Esophagus muscularis mucosa (tissue), 4 donors: ENCODE data around the gene TGM5. TPM values are rescaled to one million over a fixed set of nuclear protein-coding genes. Genes with fewer than 3 reads are reported as not detected.
"Not testable (repeated sequence)": the region's sequence is repeated elsewhere in the genome, so short reads cannot be mapped to it uniquely, and the experiment has no call there.

Source experiments
- DNase-seq: peaks from one replicate; pipeline ENCODE4 v3.0.0-alpha.2; 2017; ENCODE audit errors: extremely low spot score
- H3K27ac ChIP-seq, 4 donors: fragments of 200-600 bp; sonication (generic); replicated peaks in 1 of 4; 1 replicate in 3 of 4; 2 replicates in 1 of 4; pipeline ENCODE4 v1.5.1; 2016 to 2019; ENCODE audit warnings: mild to moderate bottlenecking in 1 of 4
- H3K27me3 ChIP-seq, 4 donors: fragments of 200-600 bp; sonication (generic); one replicate each; pipeline versions ENCODE4 v1.5.1 to v1.6.0; 2016 to 2019
- H3K36me3 ChIP-seq, 4 donors: fragments of 200-600 bp; sonication (generic); one replicate each; pipeline ENCODE4 v1.5.1; 2016 to 2019
- H3K4me1 ChIP-seq, 4 donors: fragments of 200-600 bp; sonication (generic); one replicate each; pipeline ENCODE4 v1.5.1; 2016 to 2019
- H3K4me3 ChIP-seq, 4 donors: fragments of 200-600 bp; sonication (generic); 1 replicate in 2 of 4; 2 replicates in 2 of 4; pipeline ENCODE4 v1.5.1; 2016 to 2019; ENCODE audit warnings: mild to moderate bottlenecking in 4 of 4, moderate library complexity in 1 of 4
- H3K9me3 ChIP-seq, 4 donors: fragments of 200-600 bp; sonication (generic); 1 replicate in 3 of 4; 2 replicates in 1 of 4; pipeline ENCODE4 v1.5.1; 2016 to 2019
- CTCF ChIP-seq, 3 experiments: fragments of 200-600 bp in 2 of 3; fragments of 450-650 bp in 1 of 3; sonication (generic) in 2 of 3; IDR thresholded peaks; one replicate each; pipeline ENCODE4 v1.5.1; 2017 to 2019; ENCODE audit warnings: antibody characterized with exemption in 3 of 3, mild to moderate bottlenecking in 2 of 3, moderate library complexity in 1 of 3
- EP300 ChIP-seq: sonication (generic); formaldehyde crosslinking; IDR thresholded peaks from one replicate; pipeline ENCODE4 v1.6.1; 2017; ENCODE audit warnings: antibody characterized with exemption
- POLR2A ChIP-seq: fragments of 450-650 bp; IDR thresholded peaks from one replicate; pipeline ENCODE4 v1.6.1; 2017; ENCODE audit warnings: antibody characterized with exemption, moderate library complexity, mild to moderate bottlenecking, low read depth
- POLR2AphosphoS5 ChIP-seq, 2 donors: sonication (generic); formaldehyde crosslinking; IDR thresholded peaks; one replicate each; pipeline ENCODE4 v1.6.1; 2017; ENCODE audit warnings: antibody characterized with exemption in 2 of 2
- WGBS: methylation state at CpG from one replicate; pipeline ENCODE4 v1.1.5; 2018; 5-methylcytosine and 5-hydroxymethylcytosine counted together
- intact Hi-C: fragments of 100-400 bp; cut with DNase I; formaldehyde crosslinking; loops from one replicate; pipeline ENCODE4 v1.15.1; 2023
- total RNA-seq, 4 donors: library from RNA; depleted of rRNA; stranded (reverse); fragments of >200 nt; gene quantifications; one replicate each; pipeline versions ENCODE4 v1.1.0 to v1.2.1, GENCODE V29; 2016

Gene TGM5
- total RNA-seq, 4 donors from 2014 or later = under 0.01 to 0.91 (median 0.25) TPM

DNA sequence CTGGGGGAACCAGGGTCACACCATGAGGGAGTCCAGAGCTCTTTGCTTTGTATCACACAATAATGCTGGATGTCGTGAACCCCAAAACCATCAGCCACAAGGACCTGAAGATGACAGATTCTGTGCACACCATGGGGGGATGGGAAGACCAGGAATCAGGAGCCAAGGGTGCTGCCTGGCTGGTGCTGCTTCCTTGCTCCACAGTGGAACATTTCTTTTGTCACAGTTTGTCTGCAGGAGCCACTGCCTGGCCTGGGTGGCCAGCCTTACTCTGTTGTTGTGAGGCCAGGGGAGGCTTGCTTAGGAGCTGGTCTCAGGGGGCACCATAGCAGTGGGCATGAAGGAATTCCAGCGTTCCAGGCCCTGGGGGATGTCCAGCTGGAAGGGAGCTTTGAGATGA lies 6.5 kb upstream of the TGM5 start:
- no peak for DNase-seq
- Histone ChIP-seq H3K4me3 (no peak overlapping the region), H3K9me3 (peaks cover 0 to 5% (median 0%) of the 10 kb centered on the region in 4 donors), H3K27me3 (peaks cover 0 to 64% (median 0%) of the 10 kb centered on the region in 4 donors), H3K27ac (no peak overlapping the region), H3K36me3 (no peaks in the 10 kb centered on the region), H3K4me1 (peaks cover 0 to 3% (median 0%) of the 10 kb centered on the region in 4 donors)
- TF ChIP-seq EP300 (no peak), POLR2AphosphoS5 (IDR thresholded peaks at IDR 0.05) (no peak), POLR2A (no peak), CTCF (IDR thresholded peaks at IDR 0.05) (no peak)
- intact Hi-C loops = no loop called here
- 79% methylated on average over 2 of the region's 2 CpGs for WGBS

DNA sequence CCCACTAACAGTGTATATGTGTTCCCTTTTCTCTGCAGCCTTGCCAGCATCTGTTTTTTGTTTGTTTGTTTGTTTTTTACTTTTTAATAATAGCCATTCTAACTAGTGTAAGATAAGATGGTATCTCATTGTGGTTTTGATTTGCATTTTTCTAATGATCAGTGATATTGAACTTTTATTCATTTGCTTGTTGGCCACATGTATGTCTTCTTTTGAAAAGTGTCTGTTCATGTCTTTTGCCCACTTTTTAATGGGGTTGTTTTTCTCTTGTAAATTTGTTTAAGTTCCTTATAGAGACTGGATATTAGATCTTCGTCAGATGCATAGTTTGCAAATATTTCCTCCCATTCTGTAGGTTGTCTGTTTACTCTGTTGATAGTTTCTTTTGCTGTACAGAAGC lies 5.2 kb upstream of the TGM5 start:
- intact Hi-C loops, H3K27ac ChIP-seq, DNase-seq, H3K36me3 ChIP-seq, H3K9me3 ChIP-seq, H3K4me3 ChIP-seq, H3K4me1 ChIP-seq: not testable (repeated sequence)
- H3K27me3 ChIP-seq = peaks cover 0 to 58% (median 0%) of the 10 kb centered on the region in 4 donors
- WGBS = 83% methylated on average over 1 of the region's 1 CpG

GRCh38 chr15:43270676-43271306 lies 4.1 kb upstream of the TGM5 start:
- intact Hi-C loops = no loop called here
- DNase-seq = no peak
- 57% methylated on average over 6 of the region's 6 CpGs for WGBS

GRCh38 chr15:43270113-43270665 lies 3.5 kb upstream of the TGM5 start:
- Histone ChIP-seq H3K4me1 (peaks cover 0 to 3% (median 0%) of the 10 kb centered on the region in 4 donors), H3K27ac (no peak overlapping the region), H3K4me3 (no peak overlapping the region), H3K9me3 (peaks cover 0 to 5% (median 0%) of the 10 kb centered on the region in 4 donors), H3K36me3 (no peaks in the 10 kb centered on the region), H3K27me3 (peaks cover 0 to 45% (median 0%) of the 10 kb centered on the region in 4 donors)
- DNase-seq = no peak
- TF ChIP-seq POLR2AphosphoS5 (IDR thresholded peaks at IDR 0.05) = no peak
- TF ChIP-seq EP300 = no peak
- no peak for TF ChIP-seq CTCF (IDR thresholded peaks at IDR 0.05)
- TF ChIP-seq POLR2A = no peak
- intact Hi-C loops = no loop called here
- 70% methylated on average over 5 of the region's 5 CpGs for WGBS

More at GRCh38 chr15:43270676-43271306, 4.1 kb upstream of the TGM5 start:
- H3K4me3 ChIP-seq = no peak overlapping the region
- H3K4me1 ChIP-seq = peaks cover 0 to 3% (median 0%) of the 10 kb centered on the region in 4 donors
- no peak overlapping the region for H3K27ac ChIP-seq
- TF ChIP-seq CTCF (IDR thresholded peaks at IDR 0.05) (no peak), EP300 (no peak), POLR2A (no peak), POLR2AphosphoS5 (IDR thresholded peaks at IDR 0.05) (no peak)
- peaks cover 0 to 5% (median 0%) of the 10 kb centered on the region in 4 donors for H3K9me3 ChIP-seq
- peaks cover 0 to 51% (median 0%) of the 10 kb centered on the region in 4 donors for H3K27me3 ChIP-seq
- H3K36me3 ChIP-seq = no peaks in the 10 kb centered on the region

GRCh38 chr15:43268111-43269105 lies 1.7 kb upstream of the TGM5 start:
- TF ChIP-seq EP300 (no peak), POLR2A (no peak), POLR2AphosphoS5 (IDR thresholded peaks at IDR 0.05) (no peak), CTCF (IDR thresholded peaks at IDR 0.05) (peak in 1 of 3 experiments; percentile 14)
- intact Hi-C loops = no loop called here
- peaks cover 0 to 5% (median 0%) of the 10 kb centered on the region in 4 donors for H3K9me3 ChIP-seq
- H3K4me3 ChIP-seq = no peak overlapping the region
- H3K36me3 ChIP-seq = no peaks in the 10 kb centered on the region
- peaks cover 0 to 30% (median 0%) of the 10 kb centered on the region in 4 donors for H3K27me3 ChIP-seq
- WGBS = 65% methylated on average over 11 of the region's 11 CpGs
- no peak for DNase-seq
- peaks cover 0 to 2% (median 0%) of the 10 kb centered on the region in 4 donors for H3K4me1 ChIP-seq
- no peak overlapping the region for H3K27ac ChIP-seq
